A673 (cell line): ENCODE results near the gene TSPYL4.

Experiments used
- EZH2 ChIP-seq: fragments of 200-600 bp; sonication (generic); IDR thresholded peaks from 2 replicates; pipeline ENCODE4 v1.6.1; 2017; ENCODE audit warnings: borderline replicate concordance, low read depth, mild to moderate bottlenecking, mixed read lengths, antibody characterized with exemption, low read length; ENCODE audit not compliant: poor library complexity, severe bottlenecking
- TF ChIP-seq, protein P1 (sequence below): fragments of 300-800, 200-600 bp; sonication (generic); conservative IDR thresholded peaks from 2 replicates; pipeline ENCODE4 v1.5.1; 2017; ENCODE audit warnings: low read depth, mild to moderate bottlenecking, antibody characterized with exemption, low read length, moderate library complexity, mixed read lengths

DNA sequence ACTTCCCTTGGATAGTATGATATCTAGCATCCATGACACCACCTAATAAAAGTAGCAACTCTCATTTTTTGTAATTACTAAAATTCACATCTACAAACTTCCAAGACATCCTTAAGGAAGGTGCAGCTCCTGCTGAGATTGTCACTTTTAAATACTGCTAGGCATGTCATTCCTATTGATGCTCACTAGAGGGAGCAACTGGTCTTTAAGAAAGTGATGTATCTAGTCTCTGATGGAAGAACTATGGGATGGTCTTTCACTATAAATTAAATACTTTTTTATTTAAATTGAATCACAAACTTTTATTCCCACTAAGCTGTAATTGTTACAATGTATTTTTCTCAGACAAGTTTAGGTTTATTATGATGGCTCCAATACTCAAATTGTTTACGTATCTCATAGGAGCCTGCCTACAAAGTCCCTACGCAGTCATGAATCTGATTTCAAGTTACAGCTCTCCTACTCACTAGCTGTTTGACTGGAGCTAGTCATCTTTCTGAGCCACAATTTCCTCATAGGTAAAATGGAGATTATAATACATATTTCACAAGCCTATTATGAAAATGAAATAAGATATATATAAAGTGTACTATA lies 33.9 kb upstream of the TSPYL4 start:
- TF ChIP-seq EZH2, result no peak
- TF ChIP-seq, protein P1, sequence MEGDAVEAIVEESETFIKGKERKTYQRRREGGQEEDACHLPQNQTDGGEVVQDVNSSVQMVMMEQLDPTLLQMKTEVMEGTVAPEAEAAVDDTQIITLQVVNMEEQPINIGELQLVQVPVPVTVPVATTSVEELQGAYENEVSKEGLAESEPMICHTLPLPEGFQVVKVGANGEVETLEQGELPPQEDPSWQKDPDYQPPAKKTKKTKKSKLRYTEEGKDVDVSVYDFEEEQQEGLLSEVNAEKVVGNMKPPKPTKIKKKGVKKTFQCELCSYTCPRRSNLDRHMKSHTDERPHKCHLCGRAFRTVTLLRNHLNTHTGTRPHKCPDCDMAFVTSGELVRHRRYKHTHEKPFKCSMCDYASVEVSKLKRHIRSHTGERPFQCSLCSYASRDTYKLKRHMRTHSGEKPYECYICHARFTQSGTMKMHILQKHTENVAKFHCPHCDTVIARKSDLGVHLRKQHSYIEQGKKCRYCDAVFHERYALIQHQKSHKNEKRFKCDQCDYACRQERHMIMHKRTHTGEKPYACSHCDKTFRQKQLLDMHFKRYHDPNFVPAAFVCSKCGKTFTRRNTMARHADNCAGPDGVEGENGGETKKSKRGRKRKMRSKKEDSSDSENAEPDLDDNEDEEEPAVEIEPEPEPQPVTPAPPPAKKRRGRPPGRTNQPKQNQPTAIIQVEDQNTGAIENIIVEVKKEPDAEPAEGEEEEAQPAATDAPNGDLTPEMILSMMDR, result peak; percentile 90
